ENCODE results near the gene FIGNL1. TPM values are rescaled to one million over a fixed set of nuclear protein-coding genes. Genes with fewer than 3 reads are reported as not detected.

FIGNL1 gene
- polyA plus RNA-seq, 2 of the 4 experiments (the other 2 are of a cell fraction), result 25.4 to 27.9 TPM

DNA sequence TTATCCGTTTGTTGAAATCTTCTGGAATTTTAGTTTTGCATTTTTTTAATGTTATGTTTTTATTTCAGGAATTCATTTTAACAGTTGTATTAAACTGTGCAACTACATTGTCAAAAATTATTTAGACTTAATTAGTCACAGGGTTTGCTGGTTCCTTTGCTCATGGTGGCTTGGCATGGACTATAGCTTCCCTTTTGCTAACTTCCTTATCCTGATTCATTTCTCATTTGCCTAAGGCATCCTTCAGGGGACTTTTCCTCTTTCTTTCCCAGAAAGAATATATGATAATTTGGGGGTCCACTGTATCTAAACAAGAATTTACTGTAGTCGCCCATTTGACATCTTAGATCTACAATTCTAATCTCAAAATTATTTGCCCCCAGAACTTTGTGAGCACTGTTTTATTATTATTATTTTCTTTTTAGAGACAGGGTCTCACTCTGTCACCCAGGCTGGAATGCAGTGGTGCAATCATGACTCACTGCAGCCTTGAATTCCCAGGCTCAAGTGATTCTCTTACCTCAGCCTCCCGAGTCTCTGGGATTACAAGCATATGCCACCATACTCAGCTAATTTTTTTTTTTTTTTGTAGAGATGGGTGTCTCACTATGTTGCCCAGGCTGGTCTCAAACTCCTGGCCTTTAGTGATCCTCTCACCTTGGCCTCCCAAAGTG is 13.9 kb downstream of the FIGNL1 start:
- Histone ChIP-seq H3K27ac (no peak overlapping the region), H3K9me3 (no peaks in the 10 kb centered on the region), H3K4me3 (no peak overlapping the region), H3K4me1 (peaks cover 11% of the 10 kb centered on the region), H3K4me2 (0 out of 3 replicates have a peak overlapping the region, but pooled peaks have one; percentile 7)
- FAIRE-seq (no peak), DNase-seq (ENCODE audit: low read depth in 1 of 2, low spot score in 1 of 2) (peak in 1 of 2 experiments; percentile 28), ATAC-seq (peak; percentile 54 to 68; a peak in 4 of 6 replicates)
- POLR2A ChIA-PET, result no interaction called here
- CTCF ChIA-PET, result interaction anchor here (0.6 to 1.4 kb wide), 2 partner anchors 9 to 346 kb away, joined by 3 read pairs; no protein-coding TSS in a partner anchor
- no peak for TF ChIP-seq NPAS2 (CRISPR knock-in tag; IDR thresholded peaks at IDR 0.05; ENCODE audit: borderline replicate concordance)
- TF ChIP-seq FOSL2 (IDR thresholded peaks at IDR 0.05), result 0 out of 2 replicates have a peak, but pooled peaks have one; percentile 14
- peak; percentile 64; the same call in 1 of the 2 replicates for TF ChIP-seq FOSL2 (CRISPR knock-in tag; IDR thresholded peaks at IDR 0.05)
- peak; percentile 14 to 34; a peak in 1 of 4 replicates for TF ChIP-seq CEBPB (IDR thresholded peaks at IDR 0.05)
- TF ChIP-seq, protein P1, sequence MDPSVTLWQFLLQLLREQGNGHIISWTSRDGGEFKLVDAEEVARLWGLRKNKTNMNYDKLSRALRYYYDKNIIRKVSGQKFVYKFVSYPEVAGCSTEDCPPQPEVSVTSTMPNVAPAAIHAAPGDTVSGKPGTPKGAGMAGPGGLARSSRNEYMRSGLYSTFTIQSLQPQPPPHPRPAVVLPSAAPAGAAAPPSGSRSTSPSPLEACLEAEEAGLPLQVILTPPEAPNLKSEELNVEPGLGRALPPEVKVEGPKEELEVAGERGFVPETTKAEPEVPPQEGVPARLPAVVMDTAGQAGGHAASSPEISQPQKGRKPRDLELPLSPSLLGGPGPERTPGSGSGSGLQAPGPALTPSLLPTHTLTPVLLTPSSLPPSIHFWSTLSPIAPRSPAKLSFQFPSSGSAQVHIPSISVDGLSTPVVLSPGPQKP (IDR thresholded peaks at IDR 0.05; ENCODE audit: low read depth, low read length), result no peak
- 68% methylated on average over 3 of the region's 3 CpGs for WGBS (ENCODE audit: missing lambda C conversion rate)

DNA sequence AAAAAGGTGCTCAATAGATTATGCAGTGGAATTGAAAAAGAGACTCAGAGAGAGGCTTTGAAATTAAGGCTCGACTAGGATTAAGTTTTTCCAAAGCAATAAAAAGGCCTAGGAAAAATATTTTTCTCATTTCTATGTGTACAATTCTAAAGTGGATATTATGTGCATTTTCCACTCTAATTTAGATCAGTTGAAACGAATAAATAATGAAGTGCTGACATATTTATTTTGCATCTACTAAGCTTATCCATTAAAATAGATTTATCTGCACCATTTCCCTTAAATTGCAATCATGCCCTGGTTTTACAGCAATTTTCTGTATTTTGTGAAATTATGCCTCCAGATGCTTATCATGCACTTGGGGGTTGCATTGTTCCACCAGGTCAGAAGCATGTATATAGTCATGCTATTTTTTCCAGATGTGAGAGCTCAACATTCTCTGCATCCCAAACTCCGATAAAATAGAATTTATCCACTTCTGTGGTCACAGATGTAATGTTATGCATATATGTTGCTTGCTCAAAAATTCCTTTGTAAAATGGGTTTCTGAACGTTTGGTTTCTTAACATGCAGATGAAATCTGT is 18.3 kb downstream of the FIGNL1 start:
- H3K4me1 ChIP-seq, result peaks cover 11% of the 10 kb centered on the region
- FAIRE-seq, result no peak
- H3K4me2 ChIP-seq, result no peak overlapping the region
- no peaks in the 10 kb centered on the region for H3K9me3 ChIP-seq
- WGBS (ENCODE audit: missing lambda C conversion rate), result 50% methylated on average over 4 of the region's 4 CpGs
- ATAC-seq, result no peak
- no peak overlapping the region for H3K27ac ChIP-seq
- no peak for DNase-seq (ENCODE audit: low read depth in 1 of 2, low spot score in 1 of 2)
- ChIA-PET CTCF (interaction anchor here (1.2 to 2.6 kb wide), 2 partner anchors 14 to 709 kb away, joined by 3 to 8 read pairs; no protein-coding TSS in a partner anchor), POLR2A (no interaction called here)
- H3K4me3 ChIP-seq, result no peak overlapping the region
- TF ChIP-seq ESRRA (IDR thresholded peaks at IDR 0.05; ENCODE audit: borderline replicate concordance, low read length), result no peak
- no peak for TF ChIP-seq SMC3 (IDR thresholded peaks at IDR 0.05)
- TF ChIP-seq HEYL (CRISPR knock-in tag; IDR thresholded peaks at IDR 0.05), result no peak
- no peak for TF ChIP-seq HOXB5 (CRISPR knock-in tag; IDR thresholded peaks at IDR 0.05)
- TF ChIP-seq MAZ (IDR thresholded peaks at IDR 0.05; ENCODE audit: borderline replicate concordance, low read depth, low read length), result no peak
- no peak for TF ChIP-seq CHD4 (IDR thresholded peaks at IDR 0.05; ENCODE audit: borderline replicate concordance)
- no peak for TF ChIP-seq FOSB (CRISPR knock-in tag; IDR thresholded peaks at IDR 0.05)
- no peak for TF ChIP-seq MAFK (IDR thresholded peaks at IDR 0.05; ENCODE audit: partially characterized antibody)
- TF ChIP-seq POLR2A (IDR thresholded peaks at IDR 0.05; ENCODE audit: low read length), result no peak

DNA sequence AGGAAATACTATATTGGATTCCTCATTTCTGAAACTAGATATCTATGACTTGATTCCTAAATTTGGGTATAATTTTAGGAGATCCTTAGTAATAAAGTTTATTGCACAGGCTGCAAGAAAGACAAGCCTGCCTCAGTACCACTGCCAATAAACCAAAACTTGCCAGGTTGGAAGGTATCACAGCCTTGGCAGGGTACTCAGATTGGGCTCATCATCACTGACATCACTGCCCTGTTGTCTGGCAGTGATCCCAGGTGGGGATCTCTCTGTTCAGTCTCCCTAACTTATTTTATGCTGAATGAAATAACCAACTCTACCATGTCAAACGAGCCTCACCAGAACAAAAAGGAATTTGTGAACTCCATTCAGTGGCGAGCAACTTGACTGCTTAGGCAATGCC is 18.8 kb downstream of the FIGNL1 start:
- Histone ChIP-seq H3K27ac (no peak overlapping the region), H3K4me2 (no peak overlapping the region), H3K4me1 (peaks cover 6% of the 10 kb centered on the region), H3K9me3 (no peaks in the 10 kb centered on the region), H3K4me3 (no peak overlapping the region)
- FAIRE-seq (no peak), DNase-seq (ENCODE audit: low read depth in 1 of 2, low spot score in 1 of 2) (no peak), ATAC-seq (no peak)
- POLR2A ChIA-PET, result no interaction called here
- CTCF ChIA-PET, result interaction anchor here (1.2 to 2.6 kb wide), 2 partner anchors 13 to 710 kb away, joined by 3 to 8 read pairs; no protein-coding TSS in a partner anchor
- WGBS (ENCODE audit: missing lambda C conversion rate), result 82% methylated on average over 2 of the region's 2 CpGs
- TF ChIP-seq FOSL2 (IDR thresholded peaks at IDR 0.05) (no peak), FOSL2 (CRISPR knock-in tag; IDR thresholded peaks at IDR 0.05) (no peak), KDM1A (IDR thresholded peaks at IDR 0.05; ENCODE audit: low read depth) (no peak), EHMT2 (IDR thresholded peaks at IDR 0.05; ENCODE audit: low read depth) (no peak), POLR2AphosphoS2 (conservative IDR thresholded peaks at IDR 0.05; ENCODE audit: low read length) (no peak), PHF8 (IDR thresholded peaks at IDR 0.05; ENCODE audit: borderline replicate concordance, low read depth) (no peak), NPAS2 (CRISPR knock-in tag; IDR thresholded peaks at IDR 0.05; ENCODE audit: borderline replicate concordance) (no peak), ZNF302 (CRISPR knock-in tag; IDR thresholded peaks at IDR 0.05) (no peak), MYC (IDR thresholded peaks at IDR 0.05; ENCODE audit: borderline replicate concordance, low read length) (no peak)
- TF ChIP-seq, protein P2, sequence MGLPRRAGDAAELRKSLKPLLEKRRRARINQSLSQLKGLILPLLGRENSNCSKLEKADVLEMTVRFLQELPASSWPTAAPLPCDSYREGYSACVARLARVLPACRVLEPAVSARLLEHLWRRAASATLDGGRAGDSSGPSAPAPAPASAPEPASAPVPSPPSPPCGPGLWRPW (IDR thresholded peaks at IDR 0.05), result no peak
